HCT116 (cell line): ENCODE measurements around the gene GCC1.

ENCODE experiments used
- EZH2 ChIP-seq: fragments of 200-600 bp; sonication (generic); IDR thresholded peaks from 2 replicates; pipeline ENCODE4 v1.6.1; 2017; ENCODE audit warnings: antibody characterized with exemption, mixed run types
- FOSL1 ChIP-seq: IDR thresholded peaks from 2 replicates; pipeline ENCODE4 v1.6.1; 2012; ENCODE audit warnings: low read depth
- POLR2A ChIP-seq: IDR thresholded peaks from 2 replicates; pipeline ENCODE4 v1.7.0; 2011; ENCODE audit warnings: borderline replicate concordance; ENCODE audit not compliant: insufficient read depth, insufficient read length; ENCODE audit errors: extremely low read depth
- POLR2AphosphoS5 ChIP-seq: IDR thresholded peaks from 2 replicates; pipeline ENCODE4 v1.6.1; 2011; ENCODE audit warnings: mild to moderate bottlenecking, low read depth, low read length, moderate library complexity
- TCF7L2 ChIP-seq: IDR thresholded peaks from 2 replicates; pipeline ENCODE4 v1.7.0; 2011; ENCODE audit warnings: borderline replicate concordance, inconsistent platforms; ENCODE audit not compliant: insufficient read depth, insufficient read length; ENCODE audit errors: extremely low read depth
- TF ChIP-seq, protein P1 (sequence below): IDR thresholded peaks from 2 replicates; pipeline ENCODE4 v1.6.1; 2012; ENCODE audit warnings: low read depth
- TF ChIP-seq, protein P2 (sequence below), 3 experiments: fragments of 200-600 bp in 1 of 3; sonication (generic) in 1 of 3; IDR thresholded peaks in 2 of 3; conservative IDR thresholded peaks in 1 of 3; 2 replicates each; pipeline ENCODE4 v1.5.1; 2012 to 2017; ENCODE audit warnings: low read depth in 2 of 3, low read length in 2 of 3, antibody characterized with exemption in 1 of 3, borderline replicate concordance in 1 of 3, control low read depth in 1 of 3, mild to moderate bottlenecking in 1 of 3, mixed read lengths in 1 of 3, mixed run types in 1 of 3, moderate library complexity in 1 of 3; ENCODE audit not compliant: insufficient read depth in 1 of 3
- TF ChIP-seq, protein P3 (sequence below): IDR thresholded peaks from 2 replicates; pipeline ENCODE4 v1.6.1; 2012

DNA sequence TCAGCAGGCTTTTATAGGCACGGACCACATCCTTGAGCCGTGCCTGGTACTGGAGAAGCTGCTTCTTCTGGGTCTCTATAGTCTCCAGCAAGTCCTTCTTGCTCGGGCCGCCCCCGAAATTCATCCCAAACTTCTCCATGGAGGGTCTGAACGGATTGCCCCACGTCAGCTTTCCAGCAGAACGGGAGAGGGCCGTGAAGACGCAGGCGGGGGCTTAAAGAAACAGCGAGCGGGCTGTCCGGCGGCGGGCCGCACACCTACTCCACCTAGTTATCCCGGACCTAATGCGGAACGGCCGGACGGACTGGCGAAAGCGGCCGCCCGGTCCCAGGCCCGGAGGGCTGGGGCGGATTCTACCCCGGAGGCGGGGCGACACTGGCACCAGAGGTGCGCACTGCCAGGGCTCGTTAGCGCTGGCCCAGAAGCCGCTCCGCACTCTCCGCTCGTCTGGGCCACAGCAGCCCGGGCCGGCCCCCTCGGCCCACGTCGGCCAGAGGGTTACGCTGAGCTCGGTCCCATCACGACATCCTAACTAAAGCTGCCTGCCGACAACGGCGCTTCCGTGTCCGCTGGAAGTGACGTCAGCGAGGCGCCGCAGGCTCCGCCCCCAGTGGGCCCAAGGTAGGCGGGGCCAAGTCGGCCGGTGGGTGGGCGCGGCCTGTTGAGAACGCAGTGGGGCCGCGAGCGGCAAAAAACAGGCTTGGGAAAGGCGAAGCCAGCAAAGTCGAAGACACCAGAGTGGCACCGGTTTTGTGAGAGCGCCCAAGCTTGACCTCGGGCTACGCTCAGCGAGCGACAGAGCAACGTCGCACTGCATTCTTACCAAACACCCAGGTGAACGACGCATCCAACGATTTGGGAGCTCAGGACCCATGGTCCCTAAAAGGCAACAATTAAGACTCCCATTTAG is at the start of gene GCC1:
- TF ChIP-seq EZH2, result no peak
- TF ChIP-seq, protein P1, sequence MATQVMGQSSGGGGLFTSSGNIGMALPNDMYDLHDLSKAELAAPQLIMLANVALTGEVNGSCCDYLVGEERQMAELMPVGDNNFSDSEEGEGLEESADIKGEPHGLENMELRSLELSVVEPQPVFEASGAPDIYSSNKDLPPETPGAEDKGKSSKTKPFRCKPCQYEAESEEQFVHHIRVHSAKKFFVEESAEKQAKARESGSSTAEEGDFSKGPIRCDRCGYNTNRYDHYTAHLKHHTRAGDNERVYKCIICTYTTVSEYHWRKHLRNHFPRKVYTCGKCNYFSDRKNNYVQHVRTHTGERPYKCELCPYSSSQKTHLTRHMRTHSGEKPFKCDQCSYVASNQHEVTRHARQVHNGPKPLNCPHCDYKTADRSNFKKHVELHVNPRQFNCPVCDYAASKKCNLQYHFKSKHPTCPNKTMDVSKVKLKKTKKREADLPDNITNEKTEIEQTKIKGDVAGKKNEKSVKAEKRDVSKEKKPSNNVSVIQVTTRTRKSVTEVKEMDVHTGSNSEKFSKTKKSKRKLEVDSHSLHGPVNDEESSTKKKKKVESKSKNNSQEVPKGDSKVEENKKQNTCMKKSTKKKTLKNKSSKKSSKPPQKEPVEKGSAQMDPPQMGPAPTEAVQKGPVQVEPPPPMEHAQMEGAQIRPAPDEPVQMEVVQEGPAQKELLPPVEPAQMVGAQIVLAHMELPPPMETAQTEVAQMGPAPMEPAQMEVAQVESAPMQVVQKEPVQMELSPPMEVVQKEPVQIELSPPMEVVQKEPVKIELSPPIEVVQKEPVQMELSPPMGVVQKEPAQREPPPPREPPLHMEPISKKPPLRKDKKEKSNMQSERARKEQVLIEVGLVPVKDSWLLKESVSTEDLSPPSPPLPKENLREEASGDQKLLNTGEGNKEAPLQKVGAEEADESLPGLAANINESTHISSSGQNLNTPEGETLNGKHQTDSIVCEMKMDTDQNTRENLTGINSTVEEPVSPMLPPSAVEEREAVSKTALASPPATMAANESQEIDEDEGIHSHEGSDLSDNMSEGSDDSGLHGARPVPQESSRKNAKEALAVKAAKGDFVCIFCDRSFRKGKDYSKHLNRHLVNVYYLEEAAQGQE, result no peak
- TF ChIP-seq POLR2A, result peak; percentile 62
- TF ChIP-seq FOSL1, result no peak
- TF ChIP-seq, protein P2, sequence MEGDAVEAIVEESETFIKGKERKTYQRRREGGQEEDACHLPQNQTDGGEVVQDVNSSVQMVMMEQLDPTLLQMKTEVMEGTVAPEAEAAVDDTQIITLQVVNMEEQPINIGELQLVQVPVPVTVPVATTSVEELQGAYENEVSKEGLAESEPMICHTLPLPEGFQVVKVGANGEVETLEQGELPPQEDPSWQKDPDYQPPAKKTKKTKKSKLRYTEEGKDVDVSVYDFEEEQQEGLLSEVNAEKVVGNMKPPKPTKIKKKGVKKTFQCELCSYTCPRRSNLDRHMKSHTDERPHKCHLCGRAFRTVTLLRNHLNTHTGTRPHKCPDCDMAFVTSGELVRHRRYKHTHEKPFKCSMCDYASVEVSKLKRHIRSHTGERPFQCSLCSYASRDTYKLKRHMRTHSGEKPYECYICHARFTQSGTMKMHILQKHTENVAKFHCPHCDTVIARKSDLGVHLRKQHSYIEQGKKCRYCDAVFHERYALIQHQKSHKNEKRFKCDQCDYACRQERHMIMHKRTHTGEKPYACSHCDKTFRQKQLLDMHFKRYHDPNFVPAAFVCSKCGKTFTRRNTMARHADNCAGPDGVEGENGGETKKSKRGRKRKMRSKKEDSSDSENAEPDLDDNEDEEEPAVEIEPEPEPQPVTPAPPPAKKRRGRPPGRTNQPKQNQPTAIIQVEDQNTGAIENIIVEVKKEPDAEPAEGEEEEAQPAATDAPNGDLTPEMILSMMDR (IDR thresholded peaks at IDR 0.05 in 2 of 3, conservative IDR thresholded peaks at IDR 0.05 in 1 of 3; ENCODE audit: borderline replicate concordance in 1 of 3, insufficient read depth in 1 of 3, low read depth in 2 of 3, low read length in 2 of 3), result no peak
- TF ChIP-seq, protein P3, sequence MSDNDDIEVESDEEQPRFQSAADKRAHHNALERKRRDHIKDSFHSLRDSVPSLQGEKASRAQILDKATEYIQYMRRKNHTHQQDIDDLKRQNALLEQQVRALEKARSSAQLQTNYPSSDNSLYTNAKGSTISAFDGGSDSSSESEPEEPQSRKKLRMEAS, result no peak
- peak; percentile 96 for TF ChIP-seq POLR2AphosphoS5
- TF ChIP-seq TCF7L2, result peak; percentile 53
